Measurements from ENCODE around the gene DHX57.
"Not testable (repeated sequence)": the region's sequence is repeated elsewhere in the genome, so short reads cannot be mapped to it uniquely, and the experiment has no call there.

Gene DHX57

GRCh38 chr2:38795016-38795415, 80.7 kb downstream of the DHX57 start:
- not testable (repeated sequence) for DNase-seq

- DNase-seq = no peak
Observed at GRCh38 chr2:38794235-38794946, 81.3 kb downstream of the DHX57 start.

GRCh38 chr2:38793511-38793910, 82.2 kb downstream of the DHX57 start:
- no peak for DNase-seq

- DNase-seq = no peak
Observed at GRCh38 chr2:38792751-38793150, 83.0 kb downstream of the DHX57 start.

GRCh38 chr2:38792321-38792720, 83.4 kb downstream of the DHX57 start:
- not testable (repeated sequence) for DNase-seq

GRCh38 chr2:38791744-38792143, 84.0 kb downstream of the DHX57 start:
- DNase-seq = no peak

- no peak for DNase-seq
Observed at GRCh38 chr2:38789691-38790090, 86.0 kb downstream of the DHX57 start.

GRCh38 chr2:38788306-38788705, 87.4 kb downstream of the DHX57 start:
- no peak for DNase-seq

GRCh38 chr2:38783586-38783985, 92.1 kb downstream of the DHX57 start:
- no peak for DNase-seq

GRCh38 chr2:38778687-38779082, 97.0 kb downstream of the DHX57 start:
- no peak for DNase-seq

- DNase-seq = no peak
Observed at GRCh38 chr2:38776531-38776930, 99.2 kb downstream of the DHX57 start.

- DNase-seq = no peak
Observed at GRCh38 chr2:38775921-38776225, 99.9 kb downstream of the DHX57 start.

- no peak for DNase-seq
Observed at GRCh38 chr2:38775097-38775920, 100.4 kb downstream of the DHX57 start.

GRCh38 chr2:38771632-38772031, 104.1 kb downstream of the DHX57 start:
- no peak for DNase-seq

- no peak for DNase-seq
Observed at GRCh38 chr2:38765551-38765950, 110.2 kb downstream of the DHX57 start.

GRCh38 chr2:38765149-38765548, 110.6 kb downstream of the DHX57 start:
- DNase-seq = no peak

GRCh38 chr2:38763728-38764127, 112.0 kb downstream of the DHX57 start:
- no peak for DNase-seq

GRCh38 chr2:38763228-38763627, 112.5 kb downstream of the DHX57 start:
- DNase-seq = no peak

GRCh38 chr2:38755891-38756290, 119.8 kb downstream of the DHX57 start:
- not testable (repeated sequence) for DNase-seq

- DNase-seq = no peak
Observed at GRCh38 chr2:38754506-38754905, 121.2 kb downstream of the DHX57 start.

- no peak for DNase-seq
Observed at GRCh38 chr2:38754049-38754448, 121.7 kb downstream of the DHX57 start.

GRCh38 chr2:38751596-38752410, 123.9 kb downstream of the DHX57 start:
- DNase-seq = no peak

- peak; percentile 98 for DNase-seq
Observed at GRCh38 chr2:38750891-38751595, 124.7 kb downstream of the DHX57 start, which contains the start of gene SRSF7. TSS of gene SRSF7 (minus strand) at chr2:38751361. CDS start at chr2:38751256, 105 bp downstream.
